GM12878 (cell line): ENCODE measurements around the gene CLEC4G. TPM values are rescaled to one million over a fixed set of nuclear protein-coding genes. Genes with fewer than 3 reads are reported as not detected.

Source experiments
- ATAC-seq: fragments of 200-7000 bp; cut with Tn5 transposase; 3 replicates; pipeline ENCODE4 v1.9.1; 2020; ENCODE audit warnings: mild to moderate bottlenecking, moderate library complexity
- BruUV-seq: library from RNA; stranded (reverse); fragments of 400-500 nt; replicated peaks from 2 replicates; lab custom pipeline; 2021; lab: Mats Ljungman, UMichigan
- CTCF ChIA-PET: fragments of 300-600 bp; sonication (Branson Sonifier 250); formaldehyde crosslinking; extraction: SDS; loops from one replicate; lab custom pipeline; 2021; ENCODE audit warnings: inconsistent platforms; lab: Yijun Ruan, JAX
- POLR2A ChIA-PET: fragments of 350-600 bp; formaldehyde crosslinking; extraction: SDS; loops from one replicate; lab custom pipeline; 2021; ENCODE audit warnings: inconsistent platforms; lab: Charles Lee
- RAD21 ChIA-PET: fragments of 300-600 bp; sonication (Branson Sonifier 250); formaldehyde crosslinking; loops from one replicate; lab custom pipeline; 2023; ENCODE audit warnings: antibody characterized with exemption; ENCODE audit not compliant: unreplicated experiment; lab: Charles Lee
- SMC1A ChIA-PET: fragments of 300-600 bp; sonication (Branson Sonifier 250); formaldehyde crosslinking; loops from one replicate; lab custom pipeline; 2023; ENCODE audit not compliant: unreplicated experiment, uncharacterized antibody; lab: Charles Lee
- DNase-seq: peaks from one replicate; pipeline ENCODE4 v3.0.0-alpha.2; 2011; ENCODE audit warnings: low read depth, low spot score
- FAIRE-seq: peaks from 3 replicates; lab custom pipeline; 2011; peaks lifted over from hg19 to GRCh38; lab: Jason Lieb, UNC
- H2AFZ ChIP-seq: 2 replicates; pipeline ENCODE4 v1.6.0; 2011; ENCODE audit warnings: low read depth, low read length, control low read depth; ENCODE audit not compliant: control insufficient read depth
- H3K27ac ChIP-seq: 2 replicates; pipeline ENCODE4 v1.5.1; 2011; ENCODE audit warnings: control low read depth; ENCODE audit not compliant: control insufficient read depth, insufficient read depth
- H3K27me3 ChIP-seq, 2 experiments: replicated peaks in 1 of 2; 2 replicates each; pipeline versions ENCODE4 v1.6.0 to v1.6.1; 2011; ENCODE audit warnings: low read length in 1 of 2; ENCODE audit not compliant: control insufficient read depth in 2 of 2, insufficient read depth in 2 of 2
- H3K36me3 ChIP-seq, 2 experiments: 2 replicates each; pipeline ENCODE4 v1.5.1; 2011; ENCODE audit warnings: low read length in 1 of 2; ENCODE audit not compliant: control insufficient read depth in 2 of 2, insufficient read depth in 2 of 2
- H3K4me1 ChIP-seq: 2 replicates; pipeline ENCODE4 v1.6.1; 2011; ENCODE audit warnings: mild to moderate bottlenecking, low read length, moderate library complexity, mixed read lengths; ENCODE audit not compliant: control insufficient read depth, insufficient read depth
- H3K4me2 ChIP-seq: 2 replicates; pipeline ENCODE4 v1.6.0; 2011; ENCODE audit warnings: control low read depth; ENCODE audit not compliant: control insufficient read depth, insufficient read depth
- H3K4me3 ChIP-seq: fragments of 200-600 bp; sonication (generic); 2 replicates; pipeline ENCODE4 v1.5.1; 2016
- H3K79me2 ChIP-seq: 2 replicates; pipeline ENCODE4 v1.6.0; 2011; ENCODE audit warnings: low read length; ENCODE audit not compliant: control insufficient read depth, insufficient read depth
- H3K9ac ChIP-seq: 2 replicates; pipeline ENCODE4 v1.8.0; 2011; ENCODE audit warnings: low read length, control low read depth, mixed read lengths; ENCODE audit not compliant: control insufficient read depth, insufficient read depth
- H3K9me3 ChIP-seq: replicated peaks from 3 replicates; pipeline ENCODE4 v1.5.1; 2011; ENCODE audit warnings: mild to moderate bottlenecking, low read length; ENCODE audit not compliant: control insufficient read depth, insufficient read depth
- H4K20me1 ChIP-seq: 2 replicates; pipeline ENCODE4 v1.6.0; 2011; ENCODE audit not compliant: control insufficient read depth, insufficient read depth
- EED ChIP-seq: sonication (generic); IDR thresholded peaks from 2 replicates; pipeline ENCODE4 v1.6.1; 2016; ENCODE audit warnings: antibody characterized with exemption, low read depth
- FOXK2 ChIP-seq: fragments of 450-650 bp; IDR thresholded peaks from 2 replicates; pipeline ENCODE4 v1.6.1; 2017; ENCODE audit warnings: mild to moderate bottlenecking, moderate library complexity
- JUNB ChIP-seq: IDR thresholded peaks from 2 replicates; pipeline ENCODE4 v1.6.1; 2016; ENCODE audit warnings: antibody characterized with exemption, mild to moderate bottlenecking
- NFYA ChIP-seq: IDR thresholded peaks from 2 replicates; pipeline ENCODE4 v1.6.1; 2011; ENCODE audit warnings: low read depth, mild to moderate bottlenecking, low read length, improper control_type of control experiment, borderline replicate concordance
- PBX3 ChIP-seq: IDR thresholded peaks from 2 replicates; pipeline ENCODE4 v1.6.1; 2011; ENCODE audit warnings: mild to moderate bottlenecking, low read depth, low read length, moderate library complexity; ENCODE audit not compliant: insufficient replicate concordance
- PML ChIP-seq: IDR thresholded peaks from 2 replicates; pipeline ENCODE4 v1.6.1; 2012; ENCODE audit warnings: low read length, inconsistent platforms
- RAD51 ChIP-seq: fragments of 450-650 bp; IDR thresholded peaks from 2 replicates; pipeline ENCODE4 v1.6.1; 2016; ENCODE audit warnings: moderate library complexity, mild to moderate bottlenecking, inconsistent platforms
- REST ChIP-seq: IDR thresholded peaks from 2 replicates; pipeline ENCODE4 v1.6.1; 2012; ENCODE audit warnings: mild to moderate bottlenecking, low read depth, low read length
- SMAD5 ChIP-seq: IDR thresholded peaks from 2 replicates; pipeline ENCODE4 v1.6.1; 2016; ENCODE audit warnings: antibody characterized with exemption, low read depth
- SMARCA5 ChIP-seq: fragments of 450-650 bp; IDR thresholded peaks from 2 replicates; pipeline ENCODE4 v1.6.1; 2017; ENCODE audit warnings: mild to moderate bottlenecking
- SPI1 ChIP-seq: IDR thresholded peaks from 2 replicates; pipeline ENCODE4 v1.6.1; 2011; ENCODE audit warnings: low read depth, mild to moderate bottlenecking, low read length, moderate library complexity, borderline replicate concordance; ENCODE audit not compliant: insufficient read depth
- STAT3 ChIP-seq: IDR thresholded peaks from 2 replicates; pipeline ENCODE4 v1.6.1; 2011; ENCODE audit warnings: low read depth, low read length, improper control_type of control experiment
- ZBED1 ChIP-seq: IDR thresholded peaks from 2 replicates; pipeline ENCODE4 v1.6.1; 2016; ENCODE audit warnings: borderline replicate concordance
- ZBTB33 ChIP-seq: fragments of 450-650 bp; IDR thresholded peaks from 2 replicates; pipeline ENCODE4 v1.6.1; 2017; ENCODE audit warnings: mild to moderate bottlenecking
- WGBS: methylation state at CpG from one replicate; pipeline ENCODE4 v1.1.6; 2016; ENCODE audit warnings: low lambda C conversion rate; ENCODE audit not compliant: insufficient replicate concordance, insufficient coverage; ENCODE audit errors: missing lambda C conversion rate; 5-methylcytosine and 5-hydroxymethylcytosine counted together
- in situ Hi-C: fragments of 300-500 bp; cut with MboI; formaldehyde crosslinking; loops from 9 replicates; pipeline ENCODE4 v1.14.3; 2018; ENCODE audit warnings: mixed read lengths
- intact Hi-C: fragments of 100-400 bp; cut with micrococcal nuclease; formaldehyde crosslinking; loops from one replicate; pipeline ENCODE4 v1.14.2; 2022; ENCODE audit not compliant: unreplicated experiment
- polyA plus RNA-seq, 11 experiments: library from polyadenylated mRNA; depleted of rRNA in 4 of 11; unstranded in 6 of 11; stranded (reverse) in 5 of 11; fragments of >200 nt; fragmentation: Nextera tagmentation in 4 of 11; fragmentation: Illumina TruSeq in 1 of 11; extraction: Ambion mirVana in 4 of 11; extraction: Trizol in 1 of 11; gene quantifications; 1 replicate in 1 of 11; 2 replicates in 10 of 11; pipeline versions ENCODE4 v1.2.1 to v1.2.3, GENCODE V29; 2011 to 2016; ENCODE audit warnings: inconsistent platforms in 2 of 11, missing spikeins in 2 of 11, low read depth in 1 of 11
- total RNA-seq, 4 experiments: library from RNA; depleted of rRNA in 3 of 4; stranded (reverse); fragments of >200 nt in 3 of 4; fragmentation: Illumina TruSeq in 1 of 4; extraction: Trizol in 1 of 4; gene quantifications; 2 replicates each; pipeline versions ENCODE4 v1.2.1 to v1.2.3, GENCODE V29; 2013 to 2021

The CLEC4G gene
- total and polyA plus RNA-seq, 10 of the 15 experiments (the other 5 are each of a cell fraction or from before 2014, with no cell fraction given) = 0.04 TPM; not detected in 9

- TF ChIP-seq NFYA (no peak), SMAD5 (no peak), EED (0 out of 2 replicates have a peak, but pooled peaks have one; percentile 34), PML (no peak)
- TF ChIP-seq, all 136 proteins: peak for 3
Measured at GRCh38 chr19:7778081-7778480, 46.2 kb upstream of the CLEC4G start (continued).

- H3K36me3 ChIP-seq = no peaks in the 10 kb centered on the region
- ChIA-PET RAD21 (no interaction called here), SMC1A (interaction anchor here (1.5 kb wide), 1 partner anchor 207 kb away, joined by 4 read pairs; no protein-coding TSS in a partner anchor), CTCF (interaction anchor here (1.8 kb wide), 1 partner anchor 207 kb away, joined by 8 read pairs; no protein-coding TSS in a partner anchor), POLR2A (no interaction called here)
- no peak overlapping the region for H3K27ac ChIP-seq
- H3K4me1 ChIP-seq = peaks cover 17% of the 10 kb centered on the region
- H4K20me1 ChIP-seq = no peaks in the 10 kb centered on the region
- no peak for FAIRE-seq
- ATAC-seq = no peak
- intact Hi-C loops = no loop called here
- H3K79me2 ChIP-seq = no peaks in the 10 kb centered on the region
- BruUV-seq = no TSS peak
- in situ Hi-C loops = no loop called here
- no peaks in the 10 kb centered on the region; the same call in 1 of the 3 replicates for H3K9me3 ChIP-seq
- H3K4me3 ChIP-seq = no peak overlapping the region
- no peak overlapping the region for H3K9ac ChIP-seq
- H2AFZ ChIP-seq = no peak overlapping the region
- WGBS = 79% methylated on average over 8 of the region's 9 CpGs
- no peaks in the 10 kb centered on the region for H3K27me3 ChIP-seq
- DNase-seq = no peak
- no peak overlapping the region for H3K4me2 ChIP-seq
- TF ChIP-seq NFYA = no peak
- no peak for TF ChIP-seq ZBTB33
- TF ChIP-seq SMARCA5 = no peak
- no peak for TF ChIP-seq STAT3
- TF ChIP-seq SPI1 = no peak
- TF ChIP-seq ZBED1 = no peak
- TF ChIP-seq RAD51 = no peak
- TF ChIP-seq PBX3 = no peak
- TF ChIP-seq REST = no peak
- no peak for TF ChIP-seq FOXK2
- no peak for TF ChIP-seq JUNB
Measured at GRCh38 chr19:7775761-7776160, 43.9 kb upstream of the CLEC4G start.
